Osteocyte (in vitro differentiated cells): ENCODE results near the gene PLCG1. TPM values are rescaled to one million over a fixed set of nuclear protein-coding genes. Genes with fewer than 3 reads are reported as not detected.

ENCODE experiments used
- DNase-seq: peaks from one replicate; pipeline ENCODE4 v3.0.0; 2021; ENCODE audit warnings: mixed read lengths; ENCODE audit not compliant: unreplicated experiment; ENCODE audit errors: extremely low spot score
- H3K27ac Mint-ChIP-seq: one replicate; pipeline ENCODE4 v1.8.0; 2021; ENCODE audit warnings: mild to moderate bottlenecking, mixed read lengths; ENCODE audit not compliant: unreplicated experiment
- H3K27me3 Mint-ChIP-seq: one replicate; pipeline ENCODE4 v1.8.0; 2021; ENCODE audit warnings: mixed read lengths; ENCODE audit not compliant: unreplicated experiment
- H3K36me3 Mint-ChIP-seq: one replicate; pipeline ENCODE4 v1.8.0; 2021; ENCODE audit warnings: mixed read lengths; ENCODE audit not compliant: unreplicated experiment
- H3K4me1 Mint-ChIP-seq: one replicate; pipeline ENCODE4 v1.8.0; 2021; ENCODE audit warnings: mixed read lengths; ENCODE audit not compliant: unreplicated experiment
- H3K4me3 Mint-ChIP-seq: one replicate; pipeline ENCODE4 v1.8.0; 2021; ENCODE audit warnings: mild to moderate bottlenecking, moderate library complexity, mixed read lengths; ENCODE audit not compliant: unreplicated experiment
- H3K9me3 Mint-ChIP-seq: one replicate; pipeline ENCODE4 v1.8.0; 2021; ENCODE audit warnings: mixed read lengths; ENCODE audit not compliant: unreplicated experiment
- total RNA-seq: library from RNA; stranded (reverse); gene quantifications from 2 replicates; pipeline ENCODE4 v1.2.1, GENCODE V29; 2021
- TF ChIP-seq, protein P1 (sequence below): fragments of 200-600 bp; sonication (generic); IDR thresholded peaks from 2 replicates; pipeline ENCODE4 v1.5.0; 2021; ENCODE audit warnings: antibody characterized with exemption, mild to moderate bottlenecking, moderate library complexity

Gene PLCG1
- total RNA-seq, 1 donor from 2014 or later: 179 TPM

DNA sequence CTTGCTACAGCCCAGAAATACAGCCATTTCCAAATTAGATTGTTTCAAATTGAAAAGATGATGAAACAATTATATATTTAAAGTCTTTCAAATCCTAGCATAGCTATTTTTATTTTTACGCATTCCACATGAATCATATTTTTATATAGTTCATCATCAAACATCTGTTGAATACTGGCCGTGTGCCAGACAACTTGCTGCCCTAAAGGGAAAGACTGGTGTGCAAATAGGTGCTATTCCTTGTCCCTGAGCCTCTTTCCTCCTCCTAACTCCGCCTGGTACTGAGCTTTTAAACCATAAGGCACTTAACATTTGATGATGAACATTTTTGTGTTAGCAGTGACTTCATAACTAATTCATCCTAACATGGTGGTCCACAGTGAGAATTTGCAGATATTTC, 18.7 kb upstream of the PLCG1 start:
- H3K27me3 Mint-ChIP-seq: no peaks in the 10 kb centered on the region
- TF ChIP-seq, protein P1, sequence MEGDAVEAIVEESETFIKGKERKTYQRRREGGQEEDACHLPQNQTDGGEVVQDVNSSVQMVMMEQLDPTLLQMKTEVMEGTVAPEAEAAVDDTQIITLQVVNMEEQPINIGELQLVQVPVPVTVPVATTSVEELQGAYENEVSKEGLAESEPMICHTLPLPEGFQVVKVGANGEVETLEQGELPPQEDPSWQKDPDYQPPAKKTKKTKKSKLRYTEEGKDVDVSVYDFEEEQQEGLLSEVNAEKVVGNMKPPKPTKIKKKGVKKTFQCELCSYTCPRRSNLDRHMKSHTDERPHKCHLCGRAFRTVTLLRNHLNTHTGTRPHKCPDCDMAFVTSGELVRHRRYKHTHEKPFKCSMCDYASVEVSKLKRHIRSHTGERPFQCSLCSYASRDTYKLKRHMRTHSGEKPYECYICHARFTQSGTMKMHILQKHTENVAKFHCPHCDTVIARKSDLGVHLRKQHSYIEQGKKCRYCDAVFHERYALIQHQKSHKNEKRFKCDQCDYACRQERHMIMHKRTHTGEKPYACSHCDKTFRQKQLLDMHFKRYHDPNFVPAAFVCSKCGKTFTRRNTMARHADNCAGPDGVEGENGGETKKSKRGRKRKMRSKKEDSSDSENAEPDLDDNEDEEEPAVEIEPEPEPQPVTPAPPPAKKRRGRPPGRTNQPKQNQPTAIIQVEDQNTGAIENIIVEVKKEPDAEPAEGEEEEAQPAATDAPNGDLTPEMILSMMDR: no peak
- H3K4me3 Mint-ChIP-seq: no peak overlapping the region
- H3K36me3 Mint-ChIP-seq: peaks cover 62% of the 10 kb centered on the region
- no peak overlapping the region for H3K27ac Mint-ChIP-seq
- no peaks in the 10 kb centered on the region for H3K9me3 Mint-ChIP-seq
- H3K4me1 Mint-ChIP-seq: no peaks in the 10 kb centered on the region
- DNase-seq: no peak

DNA sequence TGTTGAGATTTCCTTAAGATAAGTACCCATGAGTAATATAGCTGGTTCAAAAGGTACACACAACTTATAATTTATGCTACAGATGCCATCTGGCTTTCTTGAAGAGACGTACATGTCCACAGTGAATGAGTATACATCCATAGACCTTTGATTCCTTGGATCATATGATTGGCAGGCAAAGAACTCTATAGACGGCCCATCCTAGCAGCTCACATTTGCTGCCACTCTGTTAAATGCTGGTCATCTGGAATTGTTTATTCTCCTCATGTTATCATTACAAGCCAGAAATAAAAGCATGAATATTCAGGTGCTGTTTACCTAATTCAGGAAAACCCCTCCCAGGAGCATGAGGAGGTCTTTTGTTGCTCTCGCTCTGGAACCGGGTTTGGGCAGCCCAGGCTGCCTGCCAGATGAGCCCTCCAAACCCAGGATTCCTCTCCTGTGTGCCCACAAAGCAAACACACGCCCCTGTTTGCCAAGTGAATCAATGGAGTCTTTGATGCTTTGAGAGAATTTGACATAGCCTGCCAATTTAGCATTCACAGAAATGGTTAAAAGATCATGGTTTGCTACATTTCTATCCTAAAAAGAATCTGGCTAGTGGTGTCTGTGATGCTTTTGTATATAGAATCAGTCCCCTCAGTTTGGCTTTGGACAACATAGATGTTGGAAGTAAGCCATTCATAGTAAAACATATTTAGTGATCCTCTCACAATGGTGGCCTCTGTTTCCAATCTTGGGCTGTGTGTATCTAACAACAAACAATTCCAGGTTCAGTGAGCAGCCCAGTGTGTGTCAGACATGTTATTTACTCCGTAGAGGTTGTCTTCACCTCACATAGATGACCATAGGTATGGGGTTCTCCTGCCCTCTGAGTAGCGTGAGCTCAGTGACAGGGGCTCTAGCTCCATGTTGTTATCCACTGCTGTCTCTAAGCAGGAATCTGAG, 17.5 kb upstream of the PLCG1 start:
- DNase-seq: no peak
- Mint-ChIP-seq H3K27ac (no peak overlapping the region), H3K36me3 (peaks cover 66% of the 10 kb centered on the region), H3K4me1 (no peaks in the 10 kb centered on the region), H3K9me3 (no peaks in the 10 kb centered on the region), H3K4me3 (no peak overlapping the region), H3K27me3 (no peaks in the 10 kb centered on the region)
- TF ChIP-seq, protein P1: no peak

DNA sequence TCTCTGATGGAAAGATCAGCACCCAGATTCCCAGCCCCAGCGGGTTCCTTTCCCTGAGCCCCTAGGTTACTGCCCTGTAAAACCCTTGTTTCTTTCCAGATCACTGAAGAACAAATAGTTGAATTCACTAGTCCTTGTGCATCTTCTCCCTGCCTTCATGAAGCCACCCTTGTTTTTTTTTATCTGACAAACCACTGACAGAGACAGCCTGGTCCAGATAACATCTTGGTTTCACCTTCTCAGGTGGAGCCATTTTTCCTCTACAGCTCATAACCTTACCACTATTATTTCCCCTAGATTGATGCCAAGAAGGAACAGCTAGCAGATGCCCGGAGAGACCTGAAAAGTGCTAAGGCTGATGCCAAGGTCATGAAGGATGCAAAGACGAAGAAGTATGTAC, 15.9 kb upstream of the PLCG1 start:
- DNase-seq: no peak
- no peaks in the 10 kb centered on the region for H3K9me3 Mint-ChIP-seq
- no peaks in the 10 kb centered on the region for H3K27me3 Mint-ChIP-seq
- H3K27ac Mint-ChIP-seq: no peak overlapping the region
- no peak overlapping the region for H3K4me3 Mint-ChIP-seq
- TF ChIP-seq, protein P1: no peak
- H3K36me3 Mint-ChIP-seq: peaks cover 65% of the 10 kb centered on the region
- no peaks in the 10 kb centered on the region for H3K4me1 Mint-ChIP-seq

DNA sequence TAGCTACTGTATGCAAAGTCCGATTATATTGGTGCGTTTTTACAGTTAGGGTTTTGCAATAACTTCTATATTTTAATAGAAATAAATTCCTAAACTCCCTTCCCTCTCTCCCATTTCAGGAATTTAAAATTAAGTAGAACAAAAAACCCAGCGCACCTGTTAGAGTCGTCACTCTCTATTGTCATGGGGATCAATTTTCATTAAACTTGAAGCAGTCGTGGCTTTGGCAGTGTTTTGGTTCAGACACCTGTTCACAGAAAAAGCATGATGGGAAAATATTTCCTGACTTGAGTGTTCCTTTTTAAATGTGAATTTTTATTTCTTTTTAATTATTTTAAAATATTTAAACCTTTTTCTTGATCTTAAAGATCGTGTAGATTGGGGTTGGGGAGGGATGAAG, 13.7 kb upstream of the PLCG1 start:
- H3K4me3 Mint-ChIP-seq: no peak overlapping the region
- peaks cover 59% of the 10 kb centered on the region for H3K36me3 Mint-ChIP-seq
- no peak for DNase-seq

More for the DNA sequence above, 13.7 kb upstream of the PLCG1 start:
- no peak overlapping the region for H3K27ac Mint-ChIP-seq
- H3K4me1 Mint-ChIP-seq: no peaks in the 10 kb centered on the region
- H3K27me3 Mint-ChIP-seq: no peaks in the 10 kb centered on the region
- TF ChIP-seq, protein P1: no peak
- no peaks in the 10 kb centered on the region for H3K9me3 Mint-ChIP-seq
